Measurements from ENCODE around the gene ADAMTS15.

ADAMTS15 gene

DNA sequence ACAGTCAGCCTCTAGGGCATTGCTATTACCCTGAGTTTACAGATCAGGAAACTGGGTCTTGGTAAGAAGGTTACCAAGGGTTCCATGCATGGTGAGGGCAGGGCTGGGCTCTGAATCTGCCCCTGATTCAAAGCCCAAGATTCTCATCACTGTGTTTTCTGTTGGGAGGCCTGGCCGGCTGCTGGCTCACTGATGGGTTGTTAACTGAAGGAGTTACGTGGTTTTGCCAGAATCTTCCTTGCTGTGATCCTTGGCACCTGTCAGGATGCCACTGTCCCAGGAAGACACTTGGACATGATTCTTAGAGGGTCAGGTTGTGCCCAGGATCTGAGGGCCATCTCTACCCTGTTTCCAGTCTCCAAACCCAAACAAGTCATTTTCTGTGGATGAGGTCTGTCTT is 61.5 kb downstream of the ADAMTS15 start:
- TF ChIP-seq, protein P1, sequence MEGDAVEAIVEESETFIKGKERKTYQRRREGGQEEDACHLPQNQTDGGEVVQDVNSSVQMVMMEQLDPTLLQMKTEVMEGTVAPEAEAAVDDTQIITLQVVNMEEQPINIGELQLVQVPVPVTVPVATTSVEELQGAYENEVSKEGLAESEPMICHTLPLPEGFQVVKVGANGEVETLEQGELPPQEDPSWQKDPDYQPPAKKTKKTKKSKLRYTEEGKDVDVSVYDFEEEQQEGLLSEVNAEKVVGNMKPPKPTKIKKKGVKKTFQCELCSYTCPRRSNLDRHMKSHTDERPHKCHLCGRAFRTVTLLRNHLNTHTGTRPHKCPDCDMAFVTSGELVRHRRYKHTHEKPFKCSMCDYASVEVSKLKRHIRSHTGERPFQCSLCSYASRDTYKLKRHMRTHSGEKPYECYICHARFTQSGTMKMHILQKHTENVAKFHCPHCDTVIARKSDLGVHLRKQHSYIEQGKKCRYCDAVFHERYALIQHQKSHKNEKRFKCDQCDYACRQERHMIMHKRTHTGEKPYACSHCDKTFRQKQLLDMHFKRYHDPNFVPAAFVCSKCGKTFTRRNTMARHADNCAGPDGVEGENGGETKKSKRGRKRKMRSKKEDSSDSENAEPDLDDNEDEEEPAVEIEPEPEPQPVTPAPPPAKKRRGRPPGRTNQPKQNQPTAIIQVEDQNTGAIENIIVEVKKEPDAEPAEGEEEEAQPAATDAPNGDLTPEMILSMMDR (conservative IDR thresholded peaks at IDR 0.05; ENCODE audit: control insufficient read depth, insufficient read depth, low read depth, low read length) = no peak
- no peak for DNase-seq (ENCODE audit: low read depth)
- no peak overlapping the region for H3K4me3 ChIP-seq (ENCODE audit: control insufficient read depth, low read depth, low read length)

DNA sequence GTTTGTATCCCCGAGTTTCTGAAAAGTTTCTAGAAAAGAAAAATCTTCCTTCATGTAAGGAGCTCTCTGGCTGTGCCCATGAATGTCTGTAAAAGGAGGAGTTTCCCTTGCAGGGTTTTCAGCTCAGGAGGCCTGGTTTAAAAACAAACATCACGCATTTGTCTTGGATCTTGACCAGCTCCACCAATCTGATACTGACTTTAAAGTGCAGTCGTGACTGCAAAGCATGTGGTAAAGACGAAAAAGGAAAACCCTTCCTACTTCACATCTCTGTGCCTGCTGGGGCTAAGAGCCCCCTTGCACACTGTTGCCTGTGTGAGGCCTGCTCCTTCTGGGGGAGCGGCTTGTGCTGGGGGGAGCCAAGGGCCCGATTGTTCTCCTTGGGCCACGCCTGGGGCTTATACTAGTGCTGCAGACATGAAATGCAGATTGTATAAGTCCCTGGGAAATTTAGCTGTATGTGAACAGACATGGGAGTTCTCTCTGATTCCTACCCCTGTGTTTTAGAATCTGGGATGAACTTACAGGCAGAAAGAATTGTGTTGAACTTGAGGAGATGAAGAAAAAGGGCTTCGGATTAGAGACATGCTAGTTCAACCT is 62.1 kb downstream of the ADAMTS15 start:
- H3K4me3 ChIP-seq (ENCODE audit: control insufficient read depth, low read depth, low read length) = no peak overlapping the region
- TF ChIP-seq, protein P1 (conservative IDR thresholded peaks at IDR 0.05; ENCODE audit: control insufficient read depth, insufficient read depth, low read depth, low read length) = no peak
- DNase-seq (ENCODE audit: low read depth) = peak; percentile 22

DNA sequence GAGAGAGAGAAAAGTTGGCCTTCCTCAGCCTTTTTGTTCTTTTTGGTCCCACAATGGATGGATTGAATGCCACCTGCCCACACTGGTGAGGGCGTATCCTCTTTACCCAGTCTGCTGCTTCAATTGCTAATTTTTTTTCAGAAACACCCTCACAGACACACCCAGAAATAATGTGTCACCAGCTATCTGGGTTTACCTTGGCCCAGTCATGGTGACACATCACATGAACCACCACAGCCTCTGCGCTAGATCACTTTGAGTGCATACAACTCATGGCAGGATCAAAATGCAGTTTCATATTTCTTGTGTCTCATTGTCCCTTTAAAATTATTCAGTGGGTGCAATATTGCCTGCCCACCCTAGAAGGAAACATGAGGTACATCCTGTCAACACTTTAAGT is 63.3 kb downstream of the ADAMTS15 start:
- TF ChIP-seq, protein P1 (conservative IDR thresholded peaks at IDR 0.05; ENCODE audit: control insufficient read depth, insufficient read depth, low read depth, low read length) = no peak
- no peak overlapping the region for H3K4me3 ChIP-seq (ENCODE audit: control insufficient read depth, low read depth, low read length)
- peak; percentile 50 for DNase-seq (ENCODE audit: low read depth)

GRCh38 chr11:130512662-130513061 is 64.2 kb downstream of the ADAMTS15 start:
- DNase-seq (ENCODE audit: low read depth) = no peak
- TF ChIP-seq, protein P1 (conservative IDR thresholded peaks at IDR 0.05; ENCODE audit: control insufficient read depth, insufficient read depth, low read depth, low read length) = no peak
- no peak overlapping the region for H3K4me3 ChIP-seq (ENCODE audit: control insufficient read depth, low read depth, low read length)

GRCh38 chr11:130513132-130513531 is 64.7 kb downstream of the ADAMTS15 start:
- DNase-seq (ENCODE audit: low read depth) = peak; percentile 70
- TF ChIP-seq, protein P1 (conservative IDR thresholded peaks at IDR 0.05; ENCODE audit: control insufficient read depth, insufficient read depth, low read depth, low read length) = no peak
- no peak overlapping the region for H3K4me3 ChIP-seq (ENCODE audit: control insufficient read depth, low read depth, low read length)

DNA sequence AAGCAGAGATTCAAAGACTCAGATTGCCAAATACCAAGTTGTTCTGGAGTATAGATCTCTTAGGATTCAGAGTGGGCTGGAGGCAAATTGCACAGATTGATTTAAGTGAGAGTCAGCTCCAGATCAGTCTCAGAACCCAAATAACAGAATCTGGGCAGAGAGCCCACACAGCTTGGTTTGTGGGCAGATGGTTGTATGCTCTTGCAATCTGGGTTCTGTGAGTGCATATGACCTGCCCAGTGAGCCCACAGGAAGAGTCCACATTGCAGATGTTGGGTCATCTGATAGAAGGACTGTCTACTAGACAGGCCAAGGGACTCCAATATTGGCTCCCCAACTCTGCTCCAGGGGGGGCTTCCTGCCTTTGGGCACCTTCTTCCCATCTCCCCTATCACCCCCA is 65.9 kb downstream of the ADAMTS15 start:
- no peak overlapping the region for H3K4me3 ChIP-seq (ENCODE audit: control insufficient read depth, low read depth, low read length)
- TF ChIP-seq, protein P1 (conservative IDR thresholded peaks at IDR 0.05; ENCODE audit: control insufficient read depth, insufficient read depth, low read depth, low read length) = no peak
- DNase-seq (ENCODE audit: low read depth) = peak; percentile 81

DNA sequence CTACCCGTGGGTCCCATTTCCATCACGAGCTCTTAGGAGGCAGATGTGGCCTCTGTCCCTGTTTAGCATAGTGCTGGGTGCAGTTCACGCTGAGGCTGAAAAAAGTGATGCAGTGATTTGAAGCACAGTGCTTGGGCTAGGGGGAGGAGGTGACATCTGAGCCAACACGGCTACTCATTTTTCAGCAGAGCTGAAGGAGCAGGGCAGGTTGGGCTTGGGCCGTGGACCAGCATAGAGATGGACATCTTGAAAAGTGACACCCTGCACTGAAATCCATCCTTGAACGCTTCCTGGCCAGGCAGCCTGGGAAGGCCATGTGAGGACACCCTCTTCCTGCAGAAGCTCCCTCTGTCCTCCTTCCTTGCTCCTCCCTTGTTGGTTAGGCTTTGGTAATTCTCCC is 66.4 kb downstream of the ADAMTS15 start:
- DNase-seq (ENCODE audit: low read depth) = no peak

More for the DNA sequence above, 66.4 kb downstream of the ADAMTS15 start:
- no peak overlapping the region for H3K4me3 ChIP-seq (ENCODE audit: control insufficient read depth, low read depth, low read length)
- TF ChIP-seq, protein P1 (conservative IDR thresholded peaks at IDR 0.05; ENCODE audit: control insufficient read depth, insufficient read depth, low read depth, low read length) = no peak

Data from fibroblast of mammary gland (primary cell).